Loucy (cell line): ENCODE data around the gene HLA-DOA.

Source experiments
- EZH2phosphoT487 ChIP-seq: fragments of 200-600 bp; IDR thresholded peaks from 2 replicates; pipeline ENCODE4 v1.6.1; 2018; ENCODE audit warnings: antibody characterized with exemption, mild to moderate bottlenecking, moderate library complexity, borderline replicate concordance
- TF ChIP-seq, protein P1 (sequence below): fragments of 200-600 bp; sonication (generic); conservative IDR thresholded peaks from 2 replicates; pipeline ENCODE4 v1.5.1; 2014; ENCODE audit warnings: mild to moderate bottlenecking, antibody characterized with exemption, low read length

DNA sequence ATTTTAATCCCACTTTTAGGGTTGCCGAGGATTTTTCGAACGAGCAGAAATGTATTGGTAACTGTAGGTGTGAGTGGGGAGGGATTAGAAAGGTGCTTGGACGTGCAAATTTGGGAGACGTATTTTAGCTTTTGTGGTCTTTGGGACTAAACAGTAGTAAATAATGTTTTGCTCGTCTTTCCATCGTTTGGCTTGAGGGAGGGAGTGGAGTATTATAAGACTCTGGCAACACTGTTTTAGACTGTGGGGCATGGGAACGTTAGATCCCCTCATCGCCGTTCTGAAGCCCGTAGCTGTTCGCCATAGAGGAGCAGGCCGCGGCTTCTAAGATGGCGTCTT is 38.2 kb downstream of the HLA-DOA start:
- TF ChIP-seq, protein P1, sequence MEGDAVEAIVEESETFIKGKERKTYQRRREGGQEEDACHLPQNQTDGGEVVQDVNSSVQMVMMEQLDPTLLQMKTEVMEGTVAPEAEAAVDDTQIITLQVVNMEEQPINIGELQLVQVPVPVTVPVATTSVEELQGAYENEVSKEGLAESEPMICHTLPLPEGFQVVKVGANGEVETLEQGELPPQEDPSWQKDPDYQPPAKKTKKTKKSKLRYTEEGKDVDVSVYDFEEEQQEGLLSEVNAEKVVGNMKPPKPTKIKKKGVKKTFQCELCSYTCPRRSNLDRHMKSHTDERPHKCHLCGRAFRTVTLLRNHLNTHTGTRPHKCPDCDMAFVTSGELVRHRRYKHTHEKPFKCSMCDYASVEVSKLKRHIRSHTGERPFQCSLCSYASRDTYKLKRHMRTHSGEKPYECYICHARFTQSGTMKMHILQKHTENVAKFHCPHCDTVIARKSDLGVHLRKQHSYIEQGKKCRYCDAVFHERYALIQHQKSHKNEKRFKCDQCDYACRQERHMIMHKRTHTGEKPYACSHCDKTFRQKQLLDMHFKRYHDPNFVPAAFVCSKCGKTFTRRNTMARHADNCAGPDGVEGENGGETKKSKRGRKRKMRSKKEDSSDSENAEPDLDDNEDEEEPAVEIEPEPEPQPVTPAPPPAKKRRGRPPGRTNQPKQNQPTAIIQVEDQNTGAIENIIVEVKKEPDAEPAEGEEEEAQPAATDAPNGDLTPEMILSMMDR, result no peak
- no peak for TF ChIP-seq EZH2phosphoT487
